Measurements from ENCODE around the gene POLE. TPM values are rescaled to one million over a fixed set of nuclear protein-coding genes. Genes with fewer than 3 reads are reported as not detected.
A peak's percentile ranks its signal among the peaks of the same experiment; 100 is the strongest.

POLE gene
- total RNA-seq, 2 experiments from 2014 or later, result 157 to 230 TPM

GRCh38 chr12:132597333-132598316 is 89.5 kb downstream of the POLE start:
- no peaks in the 10 kb centered on the region for H3K9me3 ChIP-seq (ENCODE audit: low read length)
- ChIA-PET CTCF (ENCODE audit: unreplicated experiment) (no interaction called here), POLR2A (no interaction called here)
- BruUV-seq (replicated peaks), result no TSS peak
- H3K27ac ChIP-seq (ENCODE audit: low read depth, low read length, poor library complexity, severe bottlenecking), result peak overlapping the region; percentile 70
- peak overlapping the region; percentile 10; the same call in 1 of the 2 replicates for H2AFZ ChIP-seq (ENCODE audit: low read length)
- H3K79me2 ChIP-seq (ENCODE audit: insufficient read depth, low read depth, low read length), result no peaks in the 10 kb centered on the region
- H3K36me3 ChIP-seq (ENCODE audit: insufficient read depth, low read length), result no peaks in the 10 kb centered on the region
- H4K20me1 ChIP-seq (ENCODE audit: insufficient read depth, low read length), result no peaks in the 10 kb centered on the region
- peak; percentile 31 for DNase-seq (ENCODE audit: low spot score)
- H3K9me2 ChIP-seq (ENCODE audit: insufficient read depth, low read length), result no peaks in the 10 kb centered on the region
- TF ChIP-seq EZH2phosphoT487 (IDR thresholded peaks at IDR 0.05; ENCODE audit: borderline replicate concordance, low read depth, low read length) (no peak), CTCF (conservative IDR thresholded peaks at IDR 0.05; ENCODE audit: low read length) (no peak)
- intact Hi-C loops (cut with micrococcal nuclease; ENCODE audit: unreplicated experiment), result no loop called here
- peaks cover 3% of the 10 kb centered on the region for H3K4me1 ChIP-seq (ENCODE audit: insufficient read depth, low read length, poor library complexity, severe bottlenecking)
- H3K4me3 ChIP-seq (ENCODE audit: low read depth, low read length, poor library complexity, severe bottlenecking), result peak overlapping the region; percentile 65
- H3K4me2 ChIP-seq (ENCODE audit: low read length), result peak overlapping the region; percentile 57

- H3K9me2 ChIP-seq (ENCODE audit: insufficient read depth, low read length), result no peaks in the 10 kb centered on the region
- no peak for DNase-seq (ENCODE audit: low spot score)
- H3K36me3 ChIP-seq (ENCODE audit: insufficient read depth, low read length), result no peaks in the 10 kb centered on the region
- BruUV-seq (replicated peaks), result no TSS peak
- TF ChIP-seq CTCF (conservative IDR thresholded peaks at IDR 0.05; ENCODE audit: low read length) (no peak), EZH2phosphoT487 (IDR thresholded peaks at IDR 0.05; ENCODE audit: borderline replicate concordance, low read depth, low read length) (no peak)
- POLR2A ChIA-PET, result no interaction called here
- intact Hi-C loops (cut with micrococcal nuclease; ENCODE audit: unreplicated experiment), result no loop called here
- no peaks in the 10 kb centered on the region for H3K79me2 ChIP-seq (ENCODE audit: insufficient read depth, low read depth, low read length)
- CTCF ChIA-PET (ENCODE audit: unreplicated experiment), result no interaction called here
- H2AFZ ChIP-seq (ENCODE audit: low read length), result no peak overlapping the region
- H3K27ac ChIP-seq (ENCODE audit: low read depth, low read length, poor library complexity, severe bottlenecking), result no peak overlapping the region
- no peaks in the 10 kb centered on the region for H3K9me3 ChIP-seq (ENCODE audit: low read length)
- H3K4me3 ChIP-seq (ENCODE audit: low read depth, low read length, poor library complexity, severe bottlenecking), result no peak overlapping the region
- H4K20me1 ChIP-seq (ENCODE audit: insufficient read depth, low read length), result no peaks in the 10 kb centered on the region
- no peak overlapping the region for H3K4me2 ChIP-seq (ENCODE audit: low read length)
- peaks cover 3% of the 10 kb centered on the region for H3K4me1 ChIP-seq (ENCODE audit: insufficient read depth, low read length, poor library complexity, severe bottlenecking)
These were observed 91.1 kb downstream of the POLE start for GRCh38 chr12:132596016-132596415.

GRCh38 chr12:132595183-132595582 is 92.0 kb downstream of the POLE start:
- no peak for TF ChIP-seq CTCF (conservative IDR thresholded peaks at IDR 0.05; ENCODE audit: low read length)
- TF ChIP-seq EZH2phosphoT487 (IDR thresholded peaks at IDR 0.05; ENCODE audit: borderline replicate concordance, low read depth, low read length), result no peak
- POLR2A ChIA-PET, result interaction anchor here (0.6 to 0.9 kb wide), 3 partner anchors 15 to 514 kb away, joined by 3 to 6 read pairs (median 3); no protein-coding TSS in a partner anchor
- H3K4me2 ChIP-seq (ENCODE audit: low read length), result no peak overlapping the region
- H3K27ac ChIP-seq (ENCODE audit: low read depth, low read length, poor library complexity, severe bottlenecking), result no peak overlapping the region
- H3K79me2 ChIP-seq (ENCODE audit: insufficient read depth, low read depth, low read length), result no peaks in the 10 kb centered on the region
- peaks cover 3% of the 10 kb centered on the region for H3K4me1 ChIP-seq (ENCODE audit: insufficient read depth, low read length, poor library complexity, severe bottlenecking)
- no peaks in the 10 kb centered on the region for H3K9me3 ChIP-seq (ENCODE audit: low read length)
- CTCF ChIA-PET (ENCODE audit: unreplicated experiment), result no interaction called here
- H2AFZ ChIP-seq (ENCODE audit: low read length), result no peak overlapping the region
- BruUV-seq (replicated peaks), result no TSS peak
- intact Hi-C loops (cut with micrococcal nuclease; ENCODE audit: unreplicated experiment), result loop anchor here (2.0 kb wide), 1 partner anchor 34 kb away; no protein-coding TSS in a partner anchor
- no peak for DNase-seq (ENCODE audit: low spot score)
- H3K36me3 ChIP-seq (ENCODE audit: insufficient read depth, low read length), result no peaks in the 10 kb centered on the region
- no peaks in the 10 kb centered on the region for H3K9me2 ChIP-seq (ENCODE audit: insufficient read depth, low read length)
- no peaks in the 10 kb centered on the region for H4K20me1 ChIP-seq (ENCODE audit: insufficient read depth, low read length)
- H3K4me3 ChIP-seq (ENCODE audit: low read depth, low read length, poor library complexity, severe bottlenecking), result no peak overlapping the region
